DOHH2 (cell line): ENCODE data around the gene FOS.

Experiments used
- H3F3A ChIP-seq: fragments of 200-600 bp; sonication (generic), shearing (Covaris generic); 2 replicates; pipeline ENCODE4 v1.6.0; 2016; ENCODE audit warnings: antibody characterized with exemption, mild to moderate bottlenecking; ENCODE audit not compliant: control insufficient read depth, insufficient read depth
- H3K27ac ChIP-seq: fragments of 200-600 bp; sonication (generic); 2 replicates; pipeline ENCODE4 v1.5.1; 2014; ENCODE audit warnings: low read depth, mild to moderate bottlenecking, low read length, moderate library complexity
- H3K27me3 ChIP-seq: fragments of 200-600 bp; sonication (generic); 2 replicates; pipeline ENCODE4 v1.6.1; 2014; ENCODE audit warnings: mild to moderate bottlenecking, low read length, mixed read lengths; ENCODE audit not compliant: control insufficient read depth
- H3K36me3 ChIP-seq: fragments of 200-600 bp; sonication (generic); 2 replicates; pipeline ENCODE4 v1.6.1; 2014; ENCODE audit warnings: mild to moderate bottlenecking, low read length, moderate library complexity, mixed read lengths; ENCODE audit not compliant: control insufficient read depth
- H3K4me1 ChIP-seq: fragments of 200-600 bp; sonication (generic); 2 replicates; pipeline ENCODE4 v1.6.1; 2014; ENCODE audit warnings: mild to moderate bottlenecking, low read length, mixed read lengths; ENCODE audit not compliant: control insufficient read depth
- H3K4me2 ChIP-seq: fragments of 200-600 bp; sonication (generic); 2 replicates; pipeline ENCODE4 v1.6.0; 2014; ENCODE audit warnings: mild to moderate bottlenecking, low read length, moderate library complexity
- H3K4me3 ChIP-seq: fragments of 200-600 bp; sonication (generic); 2 replicates; pipeline ENCODE4 v1.5.1; 2014; ENCODE audit warnings: mild to moderate bottlenecking, low read length, mixed read lengths
- H3K79me2 ChIP-seq: fragments of 200-600 bp; sonication (generic); 2 replicates; pipeline ENCODE4 v1.6.1; 2014; ENCODE audit warnings: mild to moderate bottlenecking, low read length, mixed read lengths; ENCODE audit not compliant: control insufficient read depth
- H3K9me2 ChIP-seq: fragments of 200-600 bp; sonication (generic); replicated peaks from 2 replicates; pipeline ENCODE4 v1.6.1; 2014; ENCODE audit warnings: mild to moderate bottlenecking, low read length, mixed read lengths; ENCODE audit not compliant: control insufficient read depth
- H3K9me3 ChIP-seq: fragments of 200-600 bp; sonication (generic); 2 replicates; pipeline ENCODE4 v1.6.1; 2014; ENCODE audit warnings: antibody characterized with exemption, low read length, mixed read lengths; ENCODE audit not compliant: control insufficient read depth, insufficient read depth
- H4K20me1 ChIP-seq: fragments of 200-600 bp; sonication (generic); 2 replicates; pipeline ENCODE4 v1.6.0; 2014; ENCODE audit warnings: low read depth, mild to moderate bottlenecking, antibody characterized with exemption, low read length, moderate library complexity; ENCODE audit not compliant: control insufficient read depth, insufficient read depth
- EZH2phosphoT487 ChIP-seq: fragments of 200-600 bp; sonication (generic); IDR thresholded peaks from 2 replicates; pipeline ENCODE4 v1.6.1; 2017; ENCODE audit warnings: borderline replicate concordance, mild to moderate bottlenecking, antibody characterized with exemption, low read length, moderate library complexity, mixed read lengths
- TF ChIP-seq, protein P1 (sequence below): fragments of 200-600 bp; sonication (generic); IDR thresholded peaks from one replicate; pipeline ENCODE4 v1.5.1; 2014; ENCODE audit warnings: antibody characterized with exemption, mild to moderate bottlenecking, low read depth, low read length; ENCODE audit not compliant: poor library complexity, severe bottlenecking

Gene FOS

DNA sequence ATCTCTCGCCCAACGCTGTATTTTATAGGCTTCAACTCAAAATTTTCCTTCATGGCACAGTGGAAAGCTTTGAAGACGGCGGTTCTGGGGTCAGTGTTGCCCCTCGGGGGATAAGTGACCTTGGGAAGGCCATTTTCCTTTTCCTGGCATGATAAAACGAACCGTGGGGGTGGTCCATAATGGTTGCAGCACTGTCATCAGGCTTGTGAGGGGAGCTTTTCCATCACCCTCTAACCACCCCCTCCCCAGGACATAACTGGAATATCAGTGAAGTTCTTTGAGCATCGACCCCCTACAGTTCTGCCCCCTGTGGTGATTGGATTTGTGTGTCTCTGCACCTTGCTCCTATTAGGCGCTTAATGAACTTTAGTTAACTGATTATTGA lies 16.0 kb downstream of the FOS start:
- Histone ChIP-seq H4K20me1 (no peaks in the 10 kb centered on the region), H3K9me3 (no peaks in the 10 kb centered on the region), H3K27ac (no peak overlapping the region), H3K4me1 (peaks cover 22% of the 10 kb centered on the region), H3K27me3 (peaks cover 29% of the 10 kb centered on the region), H3K36me3 (no peaks in the 10 kb centered on the region), H3F3A (no peaks in the 10 kb centered on the region), H3K79me2 (no peaks in the 10 kb centered on the region), H3K9me2 (no peaks in the 10 kb centered on the region), H3K4me2 (peak overlapping the region; percentile 85), H3K4me3 (peak overlapping the region; percentile 73)
- TF ChIP-seq EZH2phosphoT487 = no peak
- TF ChIP-seq, protein P1, sequence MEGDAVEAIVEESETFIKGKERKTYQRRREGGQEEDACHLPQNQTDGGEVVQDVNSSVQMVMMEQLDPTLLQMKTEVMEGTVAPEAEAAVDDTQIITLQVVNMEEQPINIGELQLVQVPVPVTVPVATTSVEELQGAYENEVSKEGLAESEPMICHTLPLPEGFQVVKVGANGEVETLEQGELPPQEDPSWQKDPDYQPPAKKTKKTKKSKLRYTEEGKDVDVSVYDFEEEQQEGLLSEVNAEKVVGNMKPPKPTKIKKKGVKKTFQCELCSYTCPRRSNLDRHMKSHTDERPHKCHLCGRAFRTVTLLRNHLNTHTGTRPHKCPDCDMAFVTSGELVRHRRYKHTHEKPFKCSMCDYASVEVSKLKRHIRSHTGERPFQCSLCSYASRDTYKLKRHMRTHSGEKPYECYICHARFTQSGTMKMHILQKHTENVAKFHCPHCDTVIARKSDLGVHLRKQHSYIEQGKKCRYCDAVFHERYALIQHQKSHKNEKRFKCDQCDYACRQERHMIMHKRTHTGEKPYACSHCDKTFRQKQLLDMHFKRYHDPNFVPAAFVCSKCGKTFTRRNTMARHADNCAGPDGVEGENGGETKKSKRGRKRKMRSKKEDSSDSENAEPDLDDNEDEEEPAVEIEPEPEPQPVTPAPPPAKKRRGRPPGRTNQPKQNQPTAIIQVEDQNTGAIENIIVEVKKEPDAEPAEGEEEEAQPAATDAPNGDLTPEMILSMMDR = peak; percentile 53

DNA sequence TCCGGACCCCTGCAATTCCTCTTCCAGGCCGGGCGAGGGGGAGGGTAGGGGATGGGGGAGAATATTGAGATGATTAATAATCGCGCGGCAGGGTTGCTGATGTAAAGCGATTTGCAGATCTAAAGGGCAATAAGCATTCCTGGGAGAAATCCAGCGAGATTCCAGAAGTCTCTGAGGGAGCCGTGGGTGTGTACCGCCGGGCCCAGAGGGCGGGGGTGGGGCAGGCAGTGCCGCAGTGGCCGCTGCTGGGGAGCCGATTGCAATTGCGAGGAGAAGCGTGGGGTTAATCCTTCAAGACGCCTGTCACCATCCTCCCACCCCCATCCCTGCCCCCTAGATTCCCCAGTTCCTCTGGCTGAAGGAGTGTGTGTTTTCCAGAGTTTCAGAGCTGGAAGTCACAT lies 16.4 kb downstream of the FOS start:
- H3K79me2 ChIP-seq = no peaks in the 10 kb centered on the region
- H3K27me3 ChIP-seq = peaks cover 25% of the 10 kb centered on the region
- no peaks in the 10 kb centered on the region for H3F3A ChIP-seq
- TF ChIP-seq EZH2phosphoT487 = no peak
- TF ChIP-seq, protein P1 = no peak
- no peaks in the 10 kb centered on the region for H4K20me1 ChIP-seq
- no peaks in the 10 kb centered on the region for H3K36me3 ChIP-seq
- H3K9me2 ChIP-seq = no peaks in the 10 kb centered on the region
- peak overlapping the region; percentile 73 for H3K4me3 ChIP-seq
- H3K4me1 ChIP-seq = peaks cover 22% of the 10 kb centered on the region
- H3K27ac ChIP-seq = no peak overlapping the region
- no peaks in the 10 kb centered on the region for H3K9me3 ChIP-seq
- H3K4me2 ChIP-seq = peak overlapping the region; percentile 85

DNA sequence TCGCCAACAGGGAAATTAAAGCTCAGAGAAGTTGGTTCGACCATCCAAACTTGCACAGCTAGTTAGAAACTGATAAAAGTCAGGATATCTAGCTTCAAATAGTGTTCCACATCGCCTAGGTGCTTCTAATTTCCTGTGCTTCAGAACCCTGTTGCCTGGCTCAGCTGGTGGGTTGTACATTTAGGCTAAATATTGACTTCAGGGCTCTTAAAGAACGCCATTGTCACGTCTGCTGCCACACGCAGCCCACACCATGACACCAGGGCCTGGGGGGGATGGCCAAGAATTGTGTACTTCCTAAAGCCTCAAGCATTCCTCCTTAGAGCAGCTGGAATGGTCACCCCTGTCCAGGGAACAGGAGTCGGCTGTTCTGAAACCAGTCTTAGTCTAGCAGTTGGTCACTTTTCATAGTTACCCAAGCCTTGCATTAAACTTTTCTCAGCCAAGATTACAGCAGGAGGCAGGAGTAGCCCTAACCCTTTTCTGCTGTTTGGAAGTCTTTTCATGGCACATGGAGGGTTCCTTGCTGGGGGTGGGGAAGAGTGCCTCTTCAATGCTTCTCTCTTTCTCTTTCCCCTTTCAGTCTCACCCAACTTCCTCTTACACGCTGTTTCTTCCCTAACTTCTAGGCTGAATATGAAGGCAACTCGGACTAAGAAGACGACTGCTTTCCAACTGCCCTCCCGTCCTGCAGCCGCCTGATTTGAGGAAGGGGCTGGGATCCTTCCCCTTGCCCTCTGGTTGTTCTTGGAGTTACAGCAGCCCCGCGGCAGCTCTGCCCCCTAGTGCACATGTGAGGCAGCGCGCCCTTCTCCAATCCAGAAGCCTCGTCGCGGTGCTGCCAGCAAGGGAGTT lies 17.1 kb downstream of the FOS start:
- Histone ChIP-seq H3K27ac (no peak overlapping the region), H3K27me3 (peaks cover 18% of the 10 kb centered on the region), H3K4me1 (peaks cover 22% of the 10 kb centered on the region), H3K36me3 (no peaks in the 10 kb centered on the region), H3K4me2 (peak overlapping the region; percentile 85), H3K79me2 (no peaks in the 10 kb centered on the region), H3K4me3 (peak overlapping the region; percentile 73), H3F3A (no peaks in the 10 kb centered on the region), H3K9me2 (no peaks in the 10 kb centered on the region), H4K20me1 (no peaks in the 10 kb centered on the region), H3K9me3 (no peaks in the 10 kb centered on the region)
- TF ChIP-seq, protein P1 = peak; percentile 99
- TF ChIP-seq EZH2phosphoT487 = peak; percentile 74; the same call in 1 of the 2 replicates
